GM11168 (cell line): ENCODE data around the gene SAE1.

Source experiments
- in situ Hi-C: fragments of 300-500 bp; cut with MboI; formaldehyde crosslinking; loops from one replicate; pipeline ENCODE4 v1.12.0; 2022; ENCODE audit warnings: low sequenced_read_pairs; ENCODE audit not compliant: unreplicated experiment

Gene SAE1

DNA sequence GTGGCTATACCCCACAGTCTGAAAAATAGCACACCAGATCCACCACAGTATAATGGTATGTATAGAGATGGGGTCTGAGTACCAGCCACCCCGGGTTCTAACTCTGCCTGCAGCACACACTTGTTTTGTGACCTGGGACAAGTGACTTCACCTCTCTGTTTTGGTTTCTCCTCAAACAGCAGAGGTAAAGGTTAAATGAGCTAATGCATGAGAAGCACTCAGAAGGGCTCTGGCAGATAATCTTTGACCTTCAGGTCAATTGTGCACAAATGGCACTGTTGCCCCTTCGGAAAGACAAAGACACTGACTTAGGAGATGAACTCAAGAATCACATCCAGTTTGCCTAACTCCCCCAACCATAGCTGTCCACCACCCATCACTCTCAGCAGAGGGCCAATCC, 24.8 kb upstream of the SAE1 start:
- in situ Hi-C loops, result no loop called here

- in situ Hi-C loops, result no loop called here
Observed at GRCh38 chr19:47106821-47107201, 23.8 kb upstream of the SAE1 start.

DNA sequence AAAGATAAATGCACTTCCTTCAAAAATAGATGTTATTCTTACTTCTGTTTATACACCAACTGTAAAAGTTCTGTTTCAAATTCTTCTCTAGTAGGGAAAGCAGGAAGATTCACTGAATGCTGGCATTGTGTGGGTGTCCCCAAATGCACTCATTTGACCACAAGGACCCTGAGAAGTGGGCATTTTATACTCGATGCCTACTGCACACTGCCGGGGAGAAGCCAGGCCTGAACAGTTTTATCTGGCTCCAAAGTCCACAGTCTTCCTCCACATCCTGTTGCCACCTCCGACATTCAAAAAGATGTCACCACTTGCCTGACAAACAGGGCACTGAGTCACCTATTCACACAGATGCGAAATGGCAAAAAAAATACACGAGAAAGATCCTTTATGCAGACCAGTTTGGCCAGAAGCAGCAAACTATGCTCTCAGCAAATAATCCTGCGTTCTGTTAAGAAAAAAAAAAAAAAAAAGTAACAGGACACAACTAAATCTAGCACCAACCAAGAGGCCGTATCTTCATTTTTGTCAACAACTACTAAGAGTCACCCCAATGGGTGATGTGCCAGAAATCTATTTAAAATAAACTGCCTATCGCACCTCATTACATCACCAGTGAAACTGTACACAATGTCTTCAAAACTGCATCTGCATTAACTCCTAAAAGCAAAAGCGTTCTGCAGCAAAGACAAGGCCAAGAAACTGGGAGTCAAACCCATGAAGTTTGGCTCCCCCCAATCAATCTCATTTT, 23.3 kb upstream of the SAE1 start:
- in situ Hi-C loops, result no loop called here

- in situ Hi-C loops, result no loop called here
Observed at GRCh38 chr19:47107953-47108746, 22.5 kb upstream of the SAE1 start.

DNA sequence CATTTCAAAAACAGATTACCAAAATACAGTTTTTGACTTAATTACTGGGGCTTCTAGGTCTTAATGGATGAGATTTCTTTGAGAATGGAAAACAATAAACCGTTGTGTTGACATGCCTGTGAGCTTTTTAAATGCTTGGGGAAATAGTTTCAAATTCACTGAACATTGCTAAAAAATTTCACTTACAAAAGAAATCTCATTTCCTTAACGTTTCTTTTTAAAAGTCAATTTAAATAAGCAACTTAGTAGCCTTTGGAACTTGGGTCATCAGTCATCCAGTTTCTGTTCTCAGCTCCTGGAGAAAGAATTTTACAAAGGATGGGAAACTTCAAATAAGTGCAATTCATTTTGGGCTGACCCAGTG, 21.5 kb upstream of the SAE1 start:
- in situ Hi-C loops, result no loop called here

- in situ Hi-C loops, result no loop called here
Observed at GRCh38 chr19:47109541-47110375, 20.9 kb upstream of the SAE1 start.

GRCh38 chr19:47110521-47111005, 20.1 kb upstream of the SAE1 start:
- in situ Hi-C loops, result no loop called here

GRCh38 chr19:47111006-47111621, 19.5 kb upstream of the SAE1 start:
- in situ Hi-C loops, result no loop called here

DNA sequence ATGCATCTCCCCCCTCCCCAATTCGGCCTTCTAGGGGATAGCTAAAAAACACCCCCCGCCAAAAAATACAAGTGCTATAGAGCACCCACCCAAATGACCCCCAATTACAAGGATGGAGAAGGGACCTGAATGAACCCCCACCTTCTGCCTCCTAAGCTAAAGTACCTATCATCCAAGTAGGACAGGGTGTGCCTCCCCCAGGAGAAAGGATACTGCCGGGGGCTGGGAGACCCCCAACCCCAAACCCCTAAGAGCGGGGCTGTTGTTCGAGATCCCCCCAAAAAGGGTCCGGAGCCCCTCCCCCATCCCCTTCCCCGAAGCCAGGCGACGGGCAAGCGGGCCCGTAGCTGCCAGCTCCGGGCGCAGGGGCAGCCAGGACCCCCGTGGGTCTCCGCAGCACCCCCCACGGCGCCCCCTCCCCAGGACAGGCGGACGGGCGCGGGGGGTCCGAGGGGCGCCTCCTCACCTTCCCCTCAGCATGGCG, 18.9 kb upstream of the SAE1 start:
- in situ Hi-C loops, result no loop called here

DNA sequence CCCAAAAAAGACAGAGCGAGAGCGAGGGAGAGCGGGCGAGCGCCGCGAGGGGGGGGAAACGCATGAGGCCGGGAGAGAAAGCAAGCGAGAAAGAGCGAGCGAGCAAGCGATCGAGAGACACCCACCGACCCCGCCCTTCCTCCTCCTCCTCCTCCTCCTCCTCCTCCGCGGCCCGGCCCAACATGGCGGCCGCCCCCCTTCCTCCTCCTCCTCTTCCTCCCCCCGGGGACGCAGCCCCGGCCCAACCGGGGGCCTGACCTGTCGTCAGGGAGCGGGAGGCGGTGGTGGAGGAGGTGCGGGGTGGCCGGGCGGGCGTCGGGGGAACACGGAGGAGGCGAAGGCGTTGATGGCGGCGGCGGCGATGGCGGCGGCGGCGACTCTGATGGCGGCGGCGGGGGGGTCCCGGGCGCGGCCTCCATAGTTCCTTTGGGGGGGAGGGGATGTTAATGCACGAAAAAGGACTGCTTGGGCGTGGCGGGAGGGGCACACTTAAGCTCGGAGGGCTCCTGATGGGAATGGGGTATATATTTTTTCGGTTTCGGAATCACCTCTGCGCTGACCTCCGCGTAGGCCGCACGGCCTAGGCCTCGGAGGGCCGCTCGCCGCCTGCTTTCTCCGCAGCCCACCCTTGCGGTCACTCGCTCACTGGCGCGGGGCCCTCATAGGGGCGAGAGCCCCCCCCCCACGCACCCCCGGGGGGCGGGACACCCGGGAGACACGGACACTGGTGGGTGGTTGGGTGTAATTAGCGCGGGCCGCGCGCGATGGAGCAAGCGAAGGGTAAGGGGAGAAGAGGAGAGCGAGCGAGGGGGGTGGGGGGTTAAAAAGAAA, 18.3 kb upstream of the SAE1 start:
- in situ Hi-C loops, result no loop called here

- in situ Hi-C loops, result no loop called here
Observed at GRCh38 chr19:47112997-47113849, 17.4 kb upstream of the SAE1 start, which contains the start of gene ZC3H4. ZC3H4 (minus strand) TSS chr19:47113776; CDS start chr19:47112584, 1,192 bp downstream.

GRCh38 chr19:47113850-47114651, 16.6 kb upstream of the SAE1 start:
- in situ Hi-C loops, result no loop called here

- in situ Hi-C loops, result no loop called here
Observed at GRCh38 chr19:47120470-47121067, 10.1 kb upstream of the SAE1 start.

DNA sequence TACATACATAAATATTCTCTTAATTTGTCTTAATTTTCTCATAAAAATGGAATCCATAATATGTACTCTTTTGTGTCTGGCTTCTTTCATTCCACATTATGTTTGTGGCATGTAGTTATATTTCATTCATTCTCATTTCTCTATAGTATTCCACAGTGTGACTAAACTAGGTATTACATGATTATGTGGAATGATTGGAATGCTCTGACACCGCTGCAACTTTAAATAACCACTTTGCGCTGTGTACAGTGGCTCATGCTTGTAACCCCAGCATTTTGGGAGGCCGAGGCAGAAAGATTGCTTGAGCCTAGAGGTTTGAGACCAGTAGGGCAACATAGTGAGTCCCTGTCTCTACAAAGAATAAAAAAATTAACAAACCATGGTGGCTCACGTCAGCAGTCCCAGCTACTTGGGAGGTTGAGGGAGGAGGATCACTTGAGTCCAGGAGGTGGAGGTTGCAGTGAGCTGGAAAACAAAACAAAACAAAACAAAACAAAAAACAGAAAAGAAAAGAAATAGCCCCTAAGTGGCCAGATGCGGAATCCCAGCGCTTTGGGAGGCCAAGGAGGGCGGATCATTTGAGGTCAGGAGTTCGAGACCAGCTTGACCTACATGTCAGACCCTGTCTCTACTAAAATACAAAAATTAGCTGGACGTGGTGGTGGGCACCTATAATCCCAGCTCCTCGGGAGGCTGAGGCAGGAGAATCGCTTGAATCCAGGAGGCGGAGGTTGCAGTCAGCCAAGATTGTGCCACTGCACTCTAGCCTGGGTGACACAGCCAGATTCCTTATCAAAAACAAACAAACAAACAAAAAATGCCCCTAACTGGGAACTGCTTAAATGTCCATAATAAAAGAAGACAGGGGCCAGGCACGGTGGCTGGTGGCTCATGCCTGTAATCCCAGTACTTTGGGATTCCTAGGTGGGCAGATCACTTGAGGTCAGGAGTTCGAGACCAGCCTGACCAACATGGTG, 8.0 kb upstream of the SAE1 start:
- in situ Hi-C loops, result no loop called here

- in situ Hi-C loops, result no loop called here
Observed at GRCh38 chr19:47123406-47123805, 7.2 kb upstream of the SAE1 start.
